Peyer's patch (tissue), 4 donors: Measurements from ENCODE around the gene PRF1.

Source experiments
- CTCF ChIP-seq, 6 experiments: fragments of 450-650 bp in 4 of 6; fragments of 200-600 bp in 2 of 6; sonication (generic) in 1 of 6; IDR thresholded peaks; one replicate each; pipeline ENCODE4 v1.5.1; 2017 to 2019; ENCODE audit warnings: antibody characterized with exemption in 6 of 6, mild to moderate bottlenecking in 3 of 6, moderate library complexity in 1 of 6
- POLR2A ChIP-seq, 2 donors: fragments of 450-650 bp; IDR thresholded peaks; one replicate each; pipeline ENCODE4 v1.5.1; 2017; ENCODE audit warnings: antibody characterized with exemption in 2 of 2, mild to moderate bottlenecking in 2 of 2, moderate library complexity in 2 of 2

DNA sequence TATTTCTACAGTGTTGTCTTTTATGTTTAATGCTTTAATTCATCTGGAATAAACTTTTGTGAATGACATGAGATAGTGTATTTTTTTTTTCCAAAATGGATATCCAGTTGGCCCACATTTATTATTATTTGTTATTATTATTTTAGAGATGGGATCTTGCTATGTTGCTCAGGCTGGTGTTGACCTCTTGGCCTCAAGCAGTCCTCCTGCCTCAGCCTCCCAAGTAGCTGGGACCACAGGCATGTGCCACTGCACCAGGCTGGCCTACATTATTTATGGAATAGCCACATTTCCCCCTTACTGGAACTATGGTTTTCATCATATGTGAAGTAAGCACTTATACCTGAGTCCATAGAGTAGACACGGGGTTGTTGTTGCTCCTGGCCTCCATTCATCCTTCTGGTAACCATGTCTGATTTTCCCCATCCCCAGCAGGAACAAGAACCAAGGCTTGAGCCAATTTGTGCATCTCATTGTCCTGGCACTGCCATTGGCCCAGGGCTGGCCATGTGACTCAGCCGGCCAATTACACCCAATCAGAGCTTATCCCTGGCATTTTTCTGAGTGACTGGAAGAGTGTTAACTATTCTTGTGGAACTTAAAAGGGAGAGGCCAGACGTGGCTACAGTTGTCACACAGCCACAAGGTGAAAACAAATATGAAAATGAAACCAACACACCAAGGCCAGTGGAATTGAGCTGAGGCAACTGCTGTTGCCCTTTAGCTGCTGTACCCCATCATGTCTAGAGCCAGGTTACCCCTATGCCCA lies 23.1 kb downstream of the PRF1 start:
- no peak for TF ChIP-seq POLR2A (IDR thresholded peaks at IDR 0.05)
- no peak for TF ChIP-seq CTCF (IDR thresholded peaks at IDR 0.05)
